Stomach (tissue), 4 donors: ENCODE data around the gene GMDS.

ENCODE experiments used
- CTCF ChIP-seq, 7 experiments: fragments of 450-650 bp in 4 of 7; fragments of 200-600 bp in 3 of 7; sonication (generic) in 3 of 7; IDR thresholded peaks; one replicate each; pipeline ENCODE4 v1.5.1; 2016 to 2019; ENCODE audit warnings: antibody characterized with exemption in 7 of 7, control low read depth in 2 of 7, mild to moderate bottlenecking in 1 of 7
- POLR2A ChIP-seq, 4 donors: fragments of 450-650 bp; IDR thresholded peaks; one replicate each; pipeline ENCODE4 v1.6.1; 2016; ENCODE audit warnings: antibody characterized with exemption in 4 of 4, control low read depth in 2 of 4, mild to moderate bottlenecking in 1 of 4, moderate library complexity in 1 of 4
- POLR2AphosphoS5 ChIP-seq, 3 donors: sonication (generic); formaldehyde crosslinking; IDR thresholded peaks; one replicate each; pipeline ENCODE4 v1.6.1; 2016; ENCODE audit warnings: antibody characterized with exemption in 3 of 3

- TF ChIP-seq CTCF (IDR thresholded peaks at IDR 0.05): no peak
- no peak for TF ChIP-seq POLR2AphosphoS5 (IDR thresholded peaks at IDR 0.05)
- no peak for TF ChIP-seq POLR2A (IDR thresholded peaks at IDR 0.05)
Measured at GRCh38 chr6:1923449-1923848, 322.0 kb downstream of the GMDS start.
